A673 (cell line): ENCODE results near the gene PLEK.

Source experiments
- EZH2 ChIP-seq: fragments of 200-600 bp; sonication (generic); IDR thresholded peaks from 2 replicates; pipeline ENCODE4 v1.6.1; 2017; ENCODE audit warnings: borderline replicate concordance, low read depth, mild to moderate bottlenecking, mixed read lengths, antibody characterized with exemption, low read length; ENCODE audit not compliant: poor library complexity, severe bottlenecking
- TF ChIP-seq, protein P1 (sequence below): fragments of 300-800, 200-600 bp; sonication (generic); conservative IDR thresholded peaks from 2 replicates; pipeline ENCODE4 v1.5.1; 2017; ENCODE audit warnings: low read depth, mild to moderate bottlenecking, antibody characterized with exemption, low read length, moderate library complexity, mixed read lengths

DNA sequence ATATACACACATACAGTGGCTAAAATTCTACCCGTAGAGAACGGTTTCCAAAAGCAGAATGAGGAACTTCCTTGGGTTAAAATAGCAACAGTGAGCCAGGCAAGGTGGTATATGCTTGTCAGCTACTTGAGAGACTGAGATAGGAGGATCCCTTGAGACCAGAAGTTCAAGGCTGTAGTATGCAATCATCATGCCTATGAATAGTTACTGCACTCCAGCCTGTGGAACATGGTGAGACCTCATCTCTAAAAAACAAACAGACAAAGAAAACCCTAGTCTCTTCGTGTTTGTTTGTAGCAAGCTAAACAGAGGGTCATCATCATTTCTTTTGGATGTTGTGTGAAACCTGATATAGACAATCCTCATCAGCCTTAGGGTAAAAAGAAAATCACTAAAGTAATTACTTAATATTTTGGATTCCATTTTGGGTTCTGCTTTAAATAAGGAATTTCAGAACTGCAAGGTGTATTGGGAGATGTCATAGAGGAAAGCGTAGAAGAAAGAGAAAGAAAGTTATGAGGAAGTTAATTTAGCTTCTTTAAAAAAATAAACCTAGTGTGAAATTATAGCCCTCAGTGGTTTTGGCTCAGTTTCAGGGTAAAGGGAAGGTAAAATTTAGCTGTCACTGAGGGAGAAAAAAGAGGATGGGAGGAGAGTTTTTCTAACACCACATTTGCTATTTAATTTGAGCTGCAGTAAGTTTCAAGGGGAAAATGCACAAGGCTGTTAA, 46.5 kb downstream of the PLEK start:
- TF ChIP-seq, protein P1, sequence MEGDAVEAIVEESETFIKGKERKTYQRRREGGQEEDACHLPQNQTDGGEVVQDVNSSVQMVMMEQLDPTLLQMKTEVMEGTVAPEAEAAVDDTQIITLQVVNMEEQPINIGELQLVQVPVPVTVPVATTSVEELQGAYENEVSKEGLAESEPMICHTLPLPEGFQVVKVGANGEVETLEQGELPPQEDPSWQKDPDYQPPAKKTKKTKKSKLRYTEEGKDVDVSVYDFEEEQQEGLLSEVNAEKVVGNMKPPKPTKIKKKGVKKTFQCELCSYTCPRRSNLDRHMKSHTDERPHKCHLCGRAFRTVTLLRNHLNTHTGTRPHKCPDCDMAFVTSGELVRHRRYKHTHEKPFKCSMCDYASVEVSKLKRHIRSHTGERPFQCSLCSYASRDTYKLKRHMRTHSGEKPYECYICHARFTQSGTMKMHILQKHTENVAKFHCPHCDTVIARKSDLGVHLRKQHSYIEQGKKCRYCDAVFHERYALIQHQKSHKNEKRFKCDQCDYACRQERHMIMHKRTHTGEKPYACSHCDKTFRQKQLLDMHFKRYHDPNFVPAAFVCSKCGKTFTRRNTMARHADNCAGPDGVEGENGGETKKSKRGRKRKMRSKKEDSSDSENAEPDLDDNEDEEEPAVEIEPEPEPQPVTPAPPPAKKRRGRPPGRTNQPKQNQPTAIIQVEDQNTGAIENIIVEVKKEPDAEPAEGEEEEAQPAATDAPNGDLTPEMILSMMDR: no peak
- TF ChIP-seq EZH2: no peak
